Skin of body (tissue), 2 donors: ENCODE results near the gene CDH23. TPM values are rescaled to one million over a fixed set of nuclear protein-coding genes. Genes with fewer than 3 reads are reported as not detected.

Experiments used
- DNase-seq: peaks from one replicate; lab custom pipeline; 2025; lab: John Stamatoyannopoulos, UW
- total RNA-seq: library from RNA; depleted of rRNA; stranded (reverse); fragments of >200 nt; gene quantifications from one replicate; pipeline ENCODE4 v1.2.3, GENCODE V29; 2014

CDH23 gene
- total RNA-seq, 1 donor from 2014 or later, result 6.3 TPM

DNA sequence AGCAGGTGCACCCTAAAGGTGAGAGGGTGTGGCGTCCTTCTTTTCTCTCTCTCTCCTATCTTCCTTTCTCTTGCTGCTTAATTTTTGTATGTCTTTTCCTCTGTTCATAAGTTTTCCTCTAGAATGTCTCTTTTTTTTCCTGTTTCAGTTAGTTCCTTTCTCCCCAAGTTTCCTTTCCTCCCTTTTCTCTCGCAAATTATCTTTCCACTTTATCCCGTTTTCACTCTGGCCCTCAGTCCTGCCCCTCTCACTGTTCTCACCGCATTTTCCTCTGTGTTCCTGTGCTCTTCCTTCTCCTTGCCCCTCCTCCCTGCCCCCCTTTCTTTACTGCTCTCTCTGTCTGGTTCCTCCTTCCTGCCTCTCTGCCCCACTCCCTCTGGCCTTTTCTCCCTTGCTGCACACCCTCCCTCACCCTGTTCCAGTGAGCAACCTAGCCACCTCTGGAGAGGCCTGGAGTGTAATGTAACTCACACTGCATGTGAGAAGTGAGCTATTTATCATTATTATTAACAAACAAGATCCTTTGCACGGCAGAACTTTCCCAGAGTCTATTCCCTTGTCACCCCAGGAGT lies 164.4 kb downstream of the CDH23 start:
- DNase-seq, result no peak

DNA sequence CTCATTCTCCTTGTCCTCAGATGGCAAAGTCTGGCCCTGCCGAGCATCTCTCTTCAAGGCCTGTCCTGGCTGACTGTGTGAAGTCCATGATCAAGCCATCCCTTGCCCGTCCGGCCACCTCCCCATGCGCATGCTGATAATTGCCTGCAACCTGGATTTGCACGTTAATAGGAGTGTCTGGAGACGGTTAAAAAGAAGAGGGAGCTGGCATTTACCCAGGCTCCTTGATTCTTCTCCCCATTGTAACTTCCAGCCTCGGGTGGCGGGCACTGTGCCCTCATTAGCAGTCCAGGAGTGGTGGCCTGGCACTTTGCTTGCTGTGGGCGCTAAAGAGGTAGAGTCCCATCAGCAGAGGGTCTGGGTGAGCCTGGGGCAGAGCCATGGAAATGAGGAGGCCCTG lies 165.5 kb downstream of the CDH23 start:
- DNase-seq, result no peak

DNA sequence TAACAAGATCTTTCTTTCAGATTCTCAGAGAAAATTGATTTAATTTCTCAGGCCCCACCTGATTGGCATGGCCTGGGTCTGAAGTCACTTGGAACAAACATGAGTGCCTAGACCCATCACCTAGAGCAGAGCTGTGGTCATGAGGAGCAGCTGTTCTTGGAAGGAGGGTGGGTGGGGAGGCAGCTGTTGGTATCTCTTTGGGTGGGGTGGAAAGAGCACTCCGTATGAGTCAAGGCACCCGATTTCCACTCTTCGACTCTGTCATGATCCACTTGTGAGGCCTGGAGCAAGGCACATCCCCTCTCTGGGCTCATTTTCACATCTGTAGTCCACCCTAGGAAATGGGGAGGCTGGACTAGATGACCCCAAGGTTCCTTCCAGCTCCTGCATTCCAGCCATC lies 166.2 kb downstream of the CDH23 start:
- no peak for DNase-seq

DNA sequence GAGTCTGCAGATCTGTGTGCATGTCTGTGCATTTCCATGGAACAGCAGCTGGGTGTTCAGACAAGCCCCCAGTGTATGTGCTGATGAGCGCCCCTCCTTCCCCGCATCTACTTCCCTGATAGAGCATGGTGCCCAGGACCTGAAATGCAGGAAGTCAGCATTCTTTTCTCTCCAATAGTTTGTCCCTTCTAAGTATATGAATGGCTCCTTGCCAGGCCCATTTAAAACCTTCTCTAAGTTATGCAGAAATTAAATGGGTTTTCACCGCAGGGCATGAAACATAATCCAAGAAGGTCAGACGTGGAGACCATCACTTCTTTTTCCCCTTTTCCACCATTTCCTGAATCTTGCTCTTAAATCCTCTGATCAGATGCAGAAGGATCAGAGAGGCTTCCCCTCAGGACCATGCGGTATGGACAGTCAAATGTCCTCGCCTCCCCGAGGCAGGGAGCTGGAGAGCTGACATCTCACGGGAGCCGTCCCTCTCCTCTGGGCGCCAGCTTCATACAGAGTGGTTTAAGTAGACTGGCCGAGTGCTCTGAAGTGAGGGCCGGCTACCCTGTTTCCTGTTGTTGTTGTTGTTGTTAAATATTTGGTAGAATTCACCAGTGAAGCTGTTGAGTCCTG lies 167.6 kb downstream of the CDH23 start:
- no peak for DNase-seq

DNA sequence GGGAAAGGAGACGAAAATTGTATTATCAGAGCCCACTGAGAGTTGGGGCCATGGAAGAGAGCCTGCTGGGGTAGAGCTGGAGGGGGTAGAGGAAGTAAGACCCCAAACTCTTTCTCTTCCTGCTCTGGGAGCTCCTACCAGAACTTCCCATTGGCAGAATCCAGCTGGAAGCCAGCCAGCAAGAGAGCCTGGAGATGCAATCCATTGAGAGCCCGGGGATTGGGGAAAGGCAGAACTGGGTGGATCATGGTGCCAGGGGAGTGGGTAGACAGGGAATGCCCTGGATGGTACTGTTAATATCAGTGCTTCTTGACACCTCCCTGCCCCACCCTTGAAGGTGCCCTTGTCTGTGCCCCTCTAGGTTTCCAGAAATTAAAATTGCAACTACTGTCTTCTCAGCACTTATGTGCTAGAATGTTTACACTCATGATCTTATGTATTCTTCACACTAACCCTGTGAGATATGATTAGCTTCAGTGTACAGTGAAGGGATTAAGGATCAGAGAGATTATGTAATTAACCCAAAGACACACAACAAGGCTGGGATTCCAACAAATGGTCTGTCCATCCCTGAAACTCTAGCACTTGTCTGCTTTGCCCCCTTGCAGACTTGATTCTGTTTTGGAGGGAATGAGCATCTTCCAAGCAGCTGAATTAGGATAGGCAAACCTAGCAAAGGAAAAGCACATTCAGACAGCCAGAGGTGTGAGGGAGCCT lies 168.7 kb downstream of the CDH23 start:
- DNase-seq, result no peak

DNA sequence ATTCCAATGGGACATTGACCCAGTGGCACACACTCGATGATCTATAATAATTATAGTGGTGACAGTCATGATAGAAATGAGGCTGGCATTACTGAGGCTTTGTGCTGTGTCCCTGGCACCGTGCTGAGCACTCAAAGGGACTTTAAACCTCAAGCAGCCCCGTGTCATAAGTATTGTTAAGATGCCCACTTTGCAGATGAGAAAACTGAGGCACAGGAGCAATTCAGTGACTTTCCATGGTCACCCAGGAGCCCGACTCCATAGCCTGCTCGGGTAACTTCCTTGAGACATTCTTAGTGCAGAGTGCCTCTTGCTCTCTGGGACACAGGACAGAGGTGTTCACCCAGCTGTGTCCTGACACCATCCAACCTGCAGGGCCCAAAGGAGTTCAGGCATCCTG lies 170.3 kb downstream of the CDH23 start:
- DNase-seq, result no peak

DNA sequence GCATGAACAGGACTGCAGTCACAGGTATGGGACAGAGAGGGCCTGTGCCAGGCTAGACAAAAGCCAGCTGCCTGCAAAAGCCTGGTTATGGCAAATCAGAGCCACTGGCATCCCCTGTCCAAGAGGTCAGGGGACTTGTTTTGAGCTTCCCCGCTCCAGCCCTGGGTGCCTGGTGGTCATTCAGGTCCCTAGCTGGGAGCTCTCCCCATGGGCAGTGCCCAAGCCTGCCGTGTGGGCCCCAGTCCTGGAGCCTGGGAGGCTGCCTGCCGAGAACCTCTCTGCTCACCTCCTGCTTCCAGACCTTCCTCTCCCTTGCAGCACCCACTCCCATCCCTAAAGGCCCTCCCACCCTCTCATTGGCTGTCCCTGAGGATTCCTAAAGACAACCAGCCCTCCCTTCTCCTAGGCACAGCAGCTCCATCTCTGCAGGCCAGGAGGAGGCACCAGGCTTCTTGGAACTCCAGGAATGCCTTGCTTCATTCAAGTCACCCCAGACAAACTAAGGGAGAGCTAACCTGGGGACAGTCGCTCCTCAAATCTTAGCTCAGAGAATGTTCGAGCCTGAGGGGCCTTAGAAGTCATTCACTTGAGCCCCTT lies 172.3 kb downstream of the CDH23 start:
- no peak for DNase-seq

DNA sequence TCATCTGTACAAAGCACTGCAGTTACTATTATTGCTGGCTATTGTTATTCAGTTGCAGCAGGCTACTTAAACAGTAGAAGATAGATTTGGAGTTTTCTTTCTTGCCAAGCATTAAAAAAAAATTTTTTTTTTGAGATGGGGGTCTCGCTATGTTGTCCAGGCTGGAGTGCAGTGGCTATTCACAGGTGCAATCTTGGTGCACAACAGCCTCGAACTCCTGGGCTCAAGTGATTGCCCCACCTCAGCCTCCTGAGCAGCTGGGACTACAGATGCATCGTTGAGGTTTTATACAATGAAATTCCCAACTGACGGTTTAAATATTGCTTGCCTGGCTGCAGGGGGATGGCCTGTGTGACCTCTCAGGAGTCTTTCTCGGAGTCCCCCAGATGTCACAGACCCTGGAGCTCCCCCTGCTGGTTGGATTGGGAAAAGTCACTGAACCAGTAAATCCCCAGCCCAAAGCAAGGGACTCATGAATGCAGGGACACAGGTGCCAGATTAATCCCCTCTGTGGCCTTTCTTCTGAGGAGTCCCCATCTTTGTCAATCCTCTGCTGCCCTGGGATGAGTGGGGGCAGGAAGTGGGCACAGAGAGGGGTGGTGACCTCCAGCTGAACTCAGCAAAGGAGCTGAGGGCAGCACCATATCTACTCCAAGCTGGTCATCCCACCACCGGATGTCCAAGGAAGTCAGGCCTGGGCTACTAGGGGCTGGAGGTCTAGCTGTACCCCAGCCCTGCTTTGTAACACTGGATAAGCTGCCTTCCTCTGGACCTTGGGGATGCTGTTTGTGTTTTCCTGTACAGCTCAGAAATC lies 173.3 kb downstream of the CDH23 start:
- DNase-seq, result peak; percentile 6

DNA sequence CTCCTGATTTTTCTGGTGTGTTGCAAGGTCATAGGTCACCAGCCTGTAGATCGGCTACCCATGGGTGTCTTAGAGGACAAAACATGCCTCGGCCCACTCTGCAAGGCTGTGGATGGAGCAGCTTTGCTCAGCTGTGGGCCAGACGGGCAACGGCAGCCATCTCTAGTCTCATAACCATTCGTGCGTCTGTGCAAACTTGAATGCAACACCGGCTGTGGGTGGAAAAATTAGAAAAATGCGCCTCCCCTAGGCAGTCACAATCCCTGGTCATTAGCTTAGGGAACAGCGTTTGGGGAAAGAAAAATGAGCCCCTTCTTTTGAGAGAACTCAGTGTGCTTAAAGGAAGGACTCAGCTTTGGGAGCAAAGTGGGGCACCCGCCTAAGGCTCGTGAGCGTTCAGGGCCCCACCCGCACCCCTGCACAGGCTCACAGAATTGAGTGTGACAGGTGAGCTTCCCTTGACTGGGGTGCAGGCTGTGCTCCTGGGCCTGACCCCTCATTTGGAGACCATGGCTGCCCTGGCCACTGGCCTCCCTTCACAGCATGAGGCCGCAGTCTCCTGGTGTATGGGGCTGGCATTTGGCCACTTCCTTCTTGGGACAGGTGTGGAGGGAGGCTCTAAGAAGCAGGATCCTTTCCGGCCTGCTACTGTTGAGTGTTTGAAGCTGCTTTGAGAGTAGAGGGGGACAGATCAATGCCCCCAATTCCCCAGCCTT lies 174.9 kb downstream of the CDH23 start:
- no peak for DNase-seq

DNA sequence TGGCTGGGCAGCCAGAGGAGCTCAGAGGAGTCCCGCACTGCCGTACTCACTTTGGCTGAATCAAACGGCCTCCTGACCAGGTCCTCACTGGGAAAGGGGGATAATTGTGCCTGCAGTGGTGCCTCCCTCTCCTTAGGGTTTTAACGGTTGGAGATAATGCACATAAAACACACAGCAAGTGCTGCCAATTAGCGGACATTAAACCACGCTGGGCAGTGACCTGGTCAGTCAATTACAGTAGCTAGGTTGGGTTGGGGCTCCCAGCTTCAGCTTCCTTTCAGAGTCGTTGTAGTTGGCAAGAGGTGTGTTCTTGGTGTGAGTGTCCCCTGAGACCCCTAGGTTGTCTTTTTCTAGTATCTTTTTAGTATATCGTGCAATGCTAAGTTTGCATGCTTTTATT lies 176.2 kb downstream of the CDH23 start:
- DNase-seq, result no peak

DNA sequence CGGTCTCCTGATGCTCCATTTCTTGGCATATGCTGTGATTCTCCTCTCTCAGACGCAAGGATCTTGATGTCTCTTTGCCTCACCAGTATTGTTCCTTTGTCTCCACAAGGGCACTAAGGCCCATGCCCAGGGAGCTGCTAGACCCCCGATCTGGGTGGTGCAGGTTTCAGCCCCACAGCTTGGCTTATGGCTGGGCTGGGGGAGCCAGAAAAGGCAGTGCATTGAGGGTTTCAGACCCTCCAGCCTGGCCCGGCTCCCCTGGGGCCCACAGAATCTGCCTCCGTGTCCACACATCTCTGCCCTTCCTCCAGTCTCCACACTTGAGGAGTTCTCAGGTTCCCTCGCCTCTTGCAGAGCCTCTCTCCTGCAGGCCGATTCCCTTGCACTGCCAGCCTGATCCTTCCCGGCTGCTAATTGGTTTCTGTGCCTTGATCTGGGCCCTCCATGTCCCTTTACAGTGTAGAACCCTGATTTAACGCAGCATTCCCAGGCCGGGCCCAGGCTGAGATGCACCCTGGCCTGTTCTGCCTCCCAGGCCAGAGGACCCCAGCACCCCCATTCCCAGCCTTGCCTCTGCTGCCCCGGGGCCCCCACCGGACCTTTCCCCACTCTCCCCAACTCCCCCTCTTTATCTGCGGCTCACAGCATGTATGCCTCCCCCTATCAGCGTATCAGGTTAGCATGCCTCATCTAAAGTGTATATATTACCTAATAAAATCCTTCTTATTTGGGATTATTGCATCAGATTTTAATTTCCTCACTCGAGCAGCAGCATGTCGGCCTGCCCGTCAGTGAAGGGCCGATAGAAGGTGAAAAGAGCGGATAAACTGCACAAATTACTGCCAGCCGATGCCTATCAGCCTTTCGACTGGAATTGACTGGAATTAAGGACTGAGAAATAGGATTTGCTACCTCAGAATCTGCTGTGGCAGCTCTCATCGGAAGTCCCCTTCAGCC lies 177.1 kb downstream of the CDH23 start:
- DNase-seq, result no peak

DNA sequence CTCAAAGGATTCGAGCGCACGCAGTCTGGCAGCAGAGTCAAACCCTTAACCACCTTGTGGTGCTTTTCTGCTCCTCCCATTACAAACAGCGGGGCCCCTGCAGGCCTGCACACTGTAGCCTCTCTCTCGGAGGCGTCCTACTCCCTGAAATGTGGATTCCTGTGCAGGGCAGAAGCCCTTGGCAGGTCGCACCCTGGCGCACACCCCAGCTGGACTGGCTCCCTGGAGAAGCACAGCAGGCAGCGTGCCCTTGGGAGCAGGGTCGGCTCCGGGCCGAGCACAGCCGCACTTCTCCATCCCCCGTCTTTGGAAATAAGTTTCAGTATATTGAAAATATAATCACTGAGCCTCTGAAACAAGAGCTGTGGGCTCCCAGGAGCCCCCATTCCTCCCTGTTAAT lies 178.7 kb downstream of the CDH23 start:
- DNase-seq, result no peak

DNA sequence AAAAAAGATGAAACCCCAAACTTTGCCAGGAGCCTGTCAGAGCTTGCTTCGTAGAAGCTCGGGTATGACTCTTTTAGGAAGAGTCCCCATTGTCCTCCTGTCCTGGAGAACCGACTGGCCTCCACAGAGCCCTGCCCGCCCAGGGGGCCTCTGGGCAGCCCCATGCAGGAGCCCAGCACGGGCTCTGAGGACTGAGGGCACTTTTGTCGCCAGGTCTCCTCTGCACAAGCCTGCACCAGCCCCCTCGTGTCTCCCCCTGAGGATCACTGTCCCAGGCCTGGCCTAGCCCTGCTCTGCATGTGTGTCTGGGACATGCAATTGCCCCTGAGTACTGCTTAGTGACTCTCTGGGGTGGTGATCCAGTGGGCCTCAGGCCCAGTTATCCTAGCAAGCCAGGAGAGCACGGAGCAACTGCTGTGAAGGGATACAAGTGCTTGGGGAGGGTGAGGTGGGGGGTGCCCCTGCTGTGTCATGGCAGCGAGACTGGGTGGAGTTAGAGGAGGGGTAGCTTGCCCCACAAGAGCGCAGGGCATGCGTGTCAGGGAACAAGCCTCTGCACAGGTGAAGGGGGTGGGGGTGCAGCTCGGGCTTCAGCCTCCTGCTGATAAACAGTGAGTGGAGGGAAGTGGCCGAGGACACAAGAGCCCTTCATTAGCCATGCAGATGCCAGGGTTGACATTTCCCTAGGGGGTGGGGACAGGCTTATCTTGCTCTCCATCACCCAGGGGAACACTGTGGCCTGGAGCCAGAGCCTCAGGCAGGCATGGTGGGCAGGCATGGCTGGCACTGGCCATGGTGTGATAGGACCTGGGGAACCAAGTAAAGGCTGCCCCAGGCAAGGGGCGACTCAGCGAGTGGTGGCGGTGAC lies 179.4 kb downstream of the CDH23 start:
- no peak for DNase-seq

DNA sequence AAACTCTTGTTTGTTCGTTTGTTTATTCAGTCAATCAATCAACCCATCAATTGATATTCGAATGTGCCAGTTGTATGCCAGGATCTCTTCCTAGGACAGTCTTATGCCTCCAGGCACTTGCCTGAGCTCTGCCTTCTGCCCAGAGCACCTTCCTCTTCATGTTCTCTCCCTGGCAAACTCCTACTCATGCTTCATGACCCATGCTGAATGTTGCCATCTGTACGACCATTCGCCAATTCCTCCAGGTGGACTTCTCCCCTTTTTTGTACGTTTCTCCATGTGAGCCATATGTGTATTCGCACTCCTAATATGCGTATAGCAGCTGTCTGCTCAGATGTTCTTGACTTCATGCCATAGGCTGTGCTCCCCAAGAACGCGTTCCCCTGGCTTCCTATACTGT lies 180.1 kb downstream of the CDH23 start:
- DNase-seq, result no peak

DNA sequence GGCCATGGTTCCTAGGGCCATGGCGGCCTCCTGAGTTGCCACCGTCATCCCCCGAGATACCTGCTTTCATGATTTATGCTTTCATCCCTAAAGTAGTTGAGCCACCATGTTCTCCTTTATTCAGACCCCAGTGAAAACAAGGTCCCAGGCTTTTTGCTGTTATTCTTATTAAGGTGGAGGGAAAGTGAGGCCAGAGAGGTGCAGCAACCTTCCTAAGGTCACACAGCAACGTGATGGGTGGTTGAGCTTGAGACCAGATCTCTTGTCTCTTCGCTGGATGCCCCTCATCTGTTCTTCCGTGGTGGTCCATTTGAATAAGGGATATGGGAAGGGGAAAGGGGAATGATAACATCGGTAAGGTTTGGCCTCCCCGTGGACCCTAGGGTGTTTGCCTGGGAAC lies 180.6 kb downstream of the CDH23 start:
- no peak for DNase-seq

DNA sequence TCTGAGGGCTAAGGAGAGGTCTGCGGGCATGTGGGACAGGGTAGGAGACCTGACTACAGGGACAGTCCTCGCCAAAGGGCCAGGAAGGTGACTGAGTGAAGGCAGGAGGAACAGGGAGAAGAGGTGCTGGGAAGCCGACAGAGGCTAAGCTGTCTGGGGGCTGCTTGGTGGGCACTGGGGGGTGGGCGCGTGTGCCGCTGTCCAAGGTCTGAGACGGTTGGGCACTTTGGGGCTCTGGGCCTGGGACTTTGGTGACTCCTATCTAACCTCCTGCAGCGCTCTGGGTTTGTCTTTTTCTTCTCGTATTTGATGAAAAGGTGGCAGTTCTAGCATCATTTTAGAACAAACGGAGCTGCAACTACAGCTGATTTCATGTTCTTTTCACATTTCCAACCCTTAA lies 181.3 kb downstream of the CDH23 start:
- DNase-seq, result no peak

DNA sequence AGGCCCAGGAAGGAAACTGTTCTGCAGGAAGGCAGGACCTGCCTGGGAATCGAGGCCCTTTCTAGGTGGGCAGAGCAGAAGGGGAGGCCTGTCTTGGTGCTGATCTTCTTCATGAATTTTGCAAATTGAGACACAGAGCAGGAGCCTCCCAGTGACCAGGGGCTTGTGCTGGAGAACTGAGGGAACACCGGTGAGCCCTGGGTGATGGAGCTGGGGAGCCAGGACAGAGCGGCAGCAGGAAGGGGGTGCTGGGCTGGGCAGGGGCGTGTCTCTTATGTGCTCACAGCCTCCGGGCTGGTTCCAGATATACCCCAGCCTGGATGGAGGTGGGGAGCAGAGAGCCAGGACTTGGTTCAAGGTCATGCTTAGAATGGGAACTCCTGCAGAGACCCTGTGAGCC lies 182.9 kb downstream of the CDH23 start:
- no peak for DNase-seq

DNA sequence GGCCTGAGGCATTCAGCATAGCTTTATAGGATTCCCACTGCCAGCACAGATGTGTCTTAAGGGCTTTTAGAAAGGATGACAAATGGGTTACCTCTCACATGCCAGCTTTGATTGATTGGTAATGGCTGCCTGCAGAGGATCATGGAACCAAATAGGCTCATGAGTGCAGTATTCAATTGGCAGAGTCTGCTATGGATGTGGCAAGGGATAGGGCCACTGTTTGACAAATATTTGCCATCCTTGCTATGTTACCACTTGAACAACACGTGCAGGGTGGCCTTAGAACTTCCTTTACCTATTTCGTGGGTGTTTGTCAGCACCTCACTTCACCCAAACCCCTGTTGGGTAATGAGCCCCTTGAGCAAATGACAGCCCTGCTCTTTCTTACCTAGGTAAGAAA lies 183.7 kb downstream of the CDH23 start:
- no peak for DNase-seq

DNA sequence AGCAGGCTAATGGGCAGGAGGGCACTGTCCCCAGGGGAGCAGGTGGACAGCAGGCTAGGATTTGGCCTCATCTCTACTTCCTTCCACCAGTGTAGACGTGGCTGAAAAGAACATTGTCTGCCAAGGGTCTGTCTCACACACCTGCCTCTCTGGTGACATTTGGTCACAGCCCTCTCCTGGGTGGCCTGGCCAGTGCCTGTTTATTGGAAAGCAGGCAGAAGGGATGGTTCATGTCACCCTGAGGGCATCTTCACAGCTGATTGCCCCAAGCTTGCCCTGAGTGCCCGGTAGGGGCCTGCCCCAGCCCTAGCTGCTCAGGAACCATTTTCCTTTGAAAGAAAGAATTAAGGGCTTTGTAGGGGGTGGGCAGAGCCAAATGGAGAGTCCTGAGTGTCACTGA lies 184.2 kb downstream of the CDH23 start:
- DNase-seq, result no peak
